Measurements from ENCODE around the gene POLR3C. TPM values are rescaled to one million over a fixed set of nuclear protein-coding genes. Genes with fewer than 3 reads are reported as not detected.

The POLR3C gene
- total RNA-seq, 1 experiment from 2014 or later: 35.1 TPM

DNA sequence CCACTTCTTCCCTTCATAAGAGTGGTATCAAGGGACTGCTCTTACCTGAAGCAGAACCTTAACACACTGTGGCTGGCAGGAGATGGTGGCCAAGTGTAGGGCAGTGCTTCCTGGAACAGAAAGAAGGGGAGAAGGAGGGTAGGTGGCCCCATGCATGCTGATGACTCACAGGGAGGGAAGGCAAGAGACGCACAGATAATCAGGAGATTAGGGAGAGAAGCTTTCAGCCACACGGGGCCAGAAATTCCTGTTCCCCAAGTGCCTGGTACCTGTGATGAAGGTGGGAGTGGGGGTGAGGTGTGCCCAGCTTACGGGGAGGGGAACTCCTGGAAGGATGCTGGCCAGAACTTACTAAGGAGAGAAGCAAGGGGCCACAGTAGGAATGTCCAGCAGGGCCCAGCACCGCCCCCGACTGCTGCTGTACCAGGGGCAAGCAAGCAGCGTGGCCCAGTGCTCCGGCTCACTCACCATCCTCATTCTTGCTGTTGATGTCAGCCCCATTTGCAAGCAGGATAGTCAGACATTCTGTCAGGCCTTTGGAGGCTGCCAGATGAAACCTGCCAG is 54.0 kb downstream of the POLR3C start:
- TF ChIP-seq SIN3A (IDR thresholded peaks at IDR 0.05; ENCODE audit: borderline replicate concordance, insufficient read depth, low read depth, low read length): no peak
- TF ChIP-seq, protein P1, sequence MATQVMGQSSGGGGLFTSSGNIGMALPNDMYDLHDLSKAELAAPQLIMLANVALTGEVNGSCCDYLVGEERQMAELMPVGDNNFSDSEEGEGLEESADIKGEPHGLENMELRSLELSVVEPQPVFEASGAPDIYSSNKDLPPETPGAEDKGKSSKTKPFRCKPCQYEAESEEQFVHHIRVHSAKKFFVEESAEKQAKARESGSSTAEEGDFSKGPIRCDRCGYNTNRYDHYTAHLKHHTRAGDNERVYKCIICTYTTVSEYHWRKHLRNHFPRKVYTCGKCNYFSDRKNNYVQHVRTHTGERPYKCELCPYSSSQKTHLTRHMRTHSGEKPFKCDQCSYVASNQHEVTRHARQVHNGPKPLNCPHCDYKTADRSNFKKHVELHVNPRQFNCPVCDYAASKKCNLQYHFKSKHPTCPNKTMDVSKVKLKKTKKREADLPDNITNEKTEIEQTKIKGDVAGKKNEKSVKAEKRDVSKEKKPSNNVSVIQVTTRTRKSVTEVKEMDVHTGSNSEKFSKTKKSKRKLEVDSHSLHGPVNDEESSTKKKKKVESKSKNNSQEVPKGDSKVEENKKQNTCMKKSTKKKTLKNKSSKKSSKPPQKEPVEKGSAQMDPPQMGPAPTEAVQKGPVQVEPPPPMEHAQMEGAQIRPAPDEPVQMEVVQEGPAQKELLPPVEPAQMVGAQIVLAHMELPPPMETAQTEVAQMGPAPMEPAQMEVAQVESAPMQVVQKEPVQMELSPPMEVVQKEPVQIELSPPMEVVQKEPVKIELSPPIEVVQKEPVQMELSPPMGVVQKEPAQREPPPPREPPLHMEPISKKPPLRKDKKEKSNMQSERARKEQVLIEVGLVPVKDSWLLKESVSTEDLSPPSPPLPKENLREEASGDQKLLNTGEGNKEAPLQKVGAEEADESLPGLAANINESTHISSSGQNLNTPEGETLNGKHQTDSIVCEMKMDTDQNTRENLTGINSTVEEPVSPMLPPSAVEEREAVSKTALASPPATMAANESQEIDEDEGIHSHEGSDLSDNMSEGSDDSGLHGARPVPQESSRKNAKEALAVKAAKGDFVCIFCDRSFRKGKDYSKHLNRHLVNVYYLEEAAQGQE (IDR thresholded peaks at IDR 0.05; ENCODE audit: insufficient read depth in 1 of 2, low read depth in 2 of 2, low read length in 1 of 2): no peak
- TF ChIP-seq, protein P2, sequence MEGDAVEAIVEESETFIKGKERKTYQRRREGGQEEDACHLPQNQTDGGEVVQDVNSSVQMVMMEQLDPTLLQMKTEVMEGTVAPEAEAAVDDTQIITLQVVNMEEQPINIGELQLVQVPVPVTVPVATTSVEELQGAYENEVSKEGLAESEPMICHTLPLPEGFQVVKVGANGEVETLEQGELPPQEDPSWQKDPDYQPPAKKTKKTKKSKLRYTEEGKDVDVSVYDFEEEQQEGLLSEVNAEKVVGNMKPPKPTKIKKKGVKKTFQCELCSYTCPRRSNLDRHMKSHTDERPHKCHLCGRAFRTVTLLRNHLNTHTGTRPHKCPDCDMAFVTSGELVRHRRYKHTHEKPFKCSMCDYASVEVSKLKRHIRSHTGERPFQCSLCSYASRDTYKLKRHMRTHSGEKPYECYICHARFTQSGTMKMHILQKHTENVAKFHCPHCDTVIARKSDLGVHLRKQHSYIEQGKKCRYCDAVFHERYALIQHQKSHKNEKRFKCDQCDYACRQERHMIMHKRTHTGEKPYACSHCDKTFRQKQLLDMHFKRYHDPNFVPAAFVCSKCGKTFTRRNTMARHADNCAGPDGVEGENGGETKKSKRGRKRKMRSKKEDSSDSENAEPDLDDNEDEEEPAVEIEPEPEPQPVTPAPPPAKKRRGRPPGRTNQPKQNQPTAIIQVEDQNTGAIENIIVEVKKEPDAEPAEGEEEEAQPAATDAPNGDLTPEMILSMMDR (IDR thresholded peaks at IDR 0.05): no peak
- no peak for TF ChIP-seq TCF7L2 (IDR thresholded peaks at IDR 0.05; ENCODE audit: low read depth, low read length)
- no peak for TF ChIP-seq POLR2AphosphoS5 (IDR thresholded peaks at IDR 0.05; ENCODE audit: low read depth, low read length)
- no TSS peak for BruUV-seq (replicated peaks)
- CTCF ChIA-PET: no interaction called here
- H3K27me3 ChIP-seq (ENCODE audit: control insufficient read depth, insufficient read depth, low read length): no peaks in the 10 kb centered on the region
- no peaks in the 10 kb centered on the region for H3K9me3 ChIP-seq (ENCODE audit: control insufficient read depth, insufficient read depth, low read depth, low read length)
- H3K36me3 ChIP-seq (ENCODE audit: control insufficient read depth, insufficient read depth, low read length): no peaks in the 10 kb centered on the region
- H3K27ac ChIP-seq (ENCODE audit: low read length): no peak overlapping the region
- POLR2A ChIA-PET: interaction anchor here (1.1 kb wide), 1 partner anchor 14 kb away, joined by 3 read pairs; no protein-coding TSS in a partner anchor
- in situ Hi-C loops (cut with HindIII; ENCODE audit: low pct_unique_long_range_greater_than_20kb, low sequenced_read_pairs) (no loop called here), intact Hi-C loops (cut with micrococcal nuclease; ENCODE audit: unreplicated experiment) (no loop called here)
- ATAC-seq (no peak), DNase-seq (ENCODE audit: low read depth, low spot score) (no peak)
- H3K4me3 ChIP-seq (ENCODE audit: low read depth in 2 of 2, low read length in 2 of 2): no peak overlapping the region
- no peaks in the 10 kb centered on the region for H3K4me1 ChIP-seq (ENCODE audit: control insufficient read depth, insufficient read depth, low read length)

DNA sequence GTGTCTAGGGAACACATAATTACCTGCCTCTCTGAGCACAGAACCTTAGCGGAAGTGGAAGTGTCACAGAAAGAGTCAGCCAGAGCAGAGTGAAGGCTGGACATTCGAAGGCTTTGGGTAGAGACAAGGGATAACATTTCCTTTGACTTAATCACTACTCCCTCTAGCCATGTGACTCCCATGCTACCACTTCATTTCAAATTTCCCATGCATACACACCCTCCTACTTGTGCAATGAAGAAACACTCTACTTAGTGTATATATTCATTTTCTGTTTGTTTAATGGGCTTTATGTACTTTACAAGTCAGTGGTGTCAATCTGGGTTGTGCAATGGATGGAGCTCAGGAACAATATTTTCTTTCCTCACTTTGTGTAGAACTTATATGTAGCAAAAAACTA is 54.7 kb downstream of the POLR3C start:
- ChIA-PET CTCF (no interaction called here), POLR2A (interaction anchor here (1.1 kb wide), 1 partner anchor 14 kb away, joined by 3 read pairs; no protein-coding TSS in a partner anchor)
- Histone ChIP-seq H3K4me3 (ENCODE audit: low read depth in 2 of 2, low read length in 2 of 2) (no peak overlapping the region), H3K36me3 (ENCODE audit: control insufficient read depth, insufficient read depth, low read length) (no peaks in the 10 kb centered on the region), H3K9me3 (ENCODE audit: control insufficient read depth, insufficient read depth, low read depth, low read length) (no peaks in the 10 kb centered on the region), H3K4me1 (ENCODE audit: control insufficient read depth, insufficient read depth, low read length) (no peaks in the 10 kb centered on the region), H3K27me3 (ENCODE audit: control insufficient read depth, insufficient read depth, low read length) (peaks cover 4% of the 10 kb centered on the region; the same call in 1 of the 2 replicates), H3K27ac (ENCODE audit: low read length) (no peak overlapping the region)
- TF ChIP-seq SIN3A (IDR thresholded peaks at IDR 0.05; ENCODE audit: borderline replicate concordance, insufficient read depth, low read depth, low read length) (no peak), TCF7L2 (IDR thresholded peaks at IDR 0.05; ENCODE audit: low read depth, low read length) (no peak)
- TF ChIP-seq, protein P2 (IDR thresholded peaks at IDR 0.05): no peak
- in situ Hi-C loops (cut with HindIII; ENCODE audit: low pct_unique_long_range_greater_than_20kb, low sequenced_read_pairs) (no loop called here), intact Hi-C loops (cut with micrococcal nuclease; ENCODE audit: unreplicated experiment) (no loop called here)
- no TSS peak for BruUV-seq (replicated peaks)
- no peak for DNase-seq (ENCODE audit: low read depth, low spot score)
- no peak for ATAC-seq
